ENCODE results near the gene CDK17.
"Not testable (repeated sequence)": the region's sequence is repeated elsewhere in the genome, so short reads cannot be mapped to it uniquely, and the experiment has no call there.

The CDK17 gene

DNA sequence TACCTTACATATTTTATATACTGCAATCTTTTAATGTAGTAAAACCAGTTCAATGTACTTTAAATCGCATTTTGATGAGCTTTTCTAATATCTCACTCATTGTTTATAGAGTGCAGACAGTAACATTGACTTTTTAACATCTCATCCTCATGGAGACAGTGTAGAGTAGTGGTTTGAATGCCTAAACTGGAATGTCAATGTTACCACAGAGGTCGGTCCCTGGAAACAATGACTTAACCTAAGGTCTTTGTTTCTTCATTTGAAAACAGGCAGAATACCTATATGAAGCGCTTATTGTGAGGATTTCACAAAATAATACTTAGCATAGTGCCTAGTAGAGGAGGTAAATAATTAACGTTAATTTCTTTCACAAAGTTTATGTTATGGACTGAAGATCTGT lies 5.0 kb downstream of the CDK17 start:
- DNase-seq, result no peak

DNA sequence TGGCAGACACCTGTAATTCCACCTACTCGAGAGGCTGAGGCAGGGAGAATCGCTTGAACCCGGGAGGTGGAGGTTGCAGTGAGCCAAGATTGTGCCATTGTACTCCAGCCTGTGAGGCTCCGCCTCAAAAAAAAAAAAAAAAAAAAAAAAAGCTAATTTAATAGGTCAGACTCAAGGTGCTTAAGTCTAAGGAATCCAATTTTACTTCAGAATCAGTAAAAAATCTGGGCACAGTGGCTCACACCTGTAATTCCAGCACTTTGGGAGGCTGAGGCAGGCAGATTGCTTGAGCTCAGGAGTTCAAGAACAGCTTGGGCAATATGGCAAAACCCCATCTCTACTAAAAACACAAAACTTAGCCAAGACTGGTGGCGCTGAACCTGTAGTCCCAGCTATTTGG lies 7.0 kb downstream of the CDK17 start:
- not testable (repeated sequence) for DNase-seq

DNA sequence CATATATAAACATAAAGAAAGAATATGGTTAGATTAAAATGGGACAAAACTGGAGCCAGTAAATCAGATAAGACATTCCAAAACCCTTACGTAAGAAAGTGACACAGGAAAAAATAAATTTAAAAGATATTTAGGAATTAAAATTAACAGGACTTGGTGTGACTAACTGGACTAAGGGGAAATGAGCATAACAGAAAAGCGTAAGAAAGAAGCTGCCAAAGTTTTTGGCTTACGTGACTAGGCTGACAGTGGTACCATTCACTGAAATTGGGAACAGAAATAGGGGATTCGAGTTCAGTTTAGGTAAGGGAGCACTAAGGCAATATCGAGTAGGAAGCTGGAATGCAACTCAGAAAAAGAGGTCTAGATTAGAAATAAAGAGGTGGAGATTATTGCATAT lies 7.8 kb downstream of the CDK17 start:
- DNase-seq, result no peak

DNA sequence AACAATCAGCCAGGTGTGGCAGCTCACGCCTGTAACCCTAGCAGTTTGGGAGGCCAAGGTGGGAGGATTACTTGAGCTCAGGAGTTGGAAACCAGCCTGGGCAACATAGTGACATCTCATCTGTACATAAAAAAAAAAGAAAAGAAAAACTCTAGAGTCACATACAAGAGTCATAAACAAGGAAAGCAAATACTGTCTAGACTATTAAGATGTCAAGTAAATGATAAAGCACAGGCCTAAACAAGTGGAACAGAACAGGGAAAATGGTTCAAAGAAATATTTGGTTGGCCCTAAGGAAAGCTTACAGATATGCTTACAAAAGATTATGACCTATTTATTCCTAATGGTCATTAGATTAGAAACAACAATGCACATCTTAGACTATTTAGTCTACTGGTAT lies 12.3 kb downstream of the CDK17 start:
- no peak for DNase-seq

DNA sequence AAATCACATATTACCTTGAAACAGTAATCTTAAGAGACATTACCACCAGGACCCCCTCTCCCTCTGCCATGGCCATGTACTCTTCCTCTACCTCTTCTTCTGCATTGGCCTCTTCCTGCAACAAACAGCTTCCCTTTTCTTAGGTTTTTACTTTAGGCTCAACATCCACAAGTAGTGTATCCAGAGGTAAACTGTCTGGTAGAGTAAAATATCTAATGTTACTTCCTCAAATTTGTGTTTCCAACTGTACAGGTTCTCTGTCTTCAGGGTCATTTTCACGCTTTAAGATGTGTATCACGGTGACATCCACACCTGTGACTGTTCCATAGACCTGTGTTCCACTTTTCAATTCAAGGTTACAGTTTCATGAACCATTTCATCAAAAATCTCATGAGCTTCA lies 13.4 kb downstream of the CDK17 start:
- DNase-seq, result no peak

DNA sequence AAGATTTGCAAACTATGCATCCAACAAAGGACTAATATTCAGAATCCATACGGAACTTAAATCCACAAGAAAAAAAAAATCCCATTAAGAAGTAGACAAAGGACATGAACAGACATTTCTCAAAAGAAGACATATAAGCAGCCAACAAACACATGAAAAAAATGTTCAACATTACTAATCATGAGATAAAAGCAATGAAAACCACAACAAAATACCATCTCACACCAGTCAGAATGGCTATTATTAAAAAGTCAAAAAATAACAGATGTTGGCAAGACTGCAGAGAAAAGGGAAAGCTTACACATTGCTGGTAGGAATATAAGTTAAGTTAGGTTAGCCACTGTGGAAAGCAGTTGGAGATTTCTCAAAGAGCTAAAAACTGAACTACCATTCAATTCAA lies 16.2 kb downstream of the CDK17 start:
- no peak for DNase-seq

DNA sequence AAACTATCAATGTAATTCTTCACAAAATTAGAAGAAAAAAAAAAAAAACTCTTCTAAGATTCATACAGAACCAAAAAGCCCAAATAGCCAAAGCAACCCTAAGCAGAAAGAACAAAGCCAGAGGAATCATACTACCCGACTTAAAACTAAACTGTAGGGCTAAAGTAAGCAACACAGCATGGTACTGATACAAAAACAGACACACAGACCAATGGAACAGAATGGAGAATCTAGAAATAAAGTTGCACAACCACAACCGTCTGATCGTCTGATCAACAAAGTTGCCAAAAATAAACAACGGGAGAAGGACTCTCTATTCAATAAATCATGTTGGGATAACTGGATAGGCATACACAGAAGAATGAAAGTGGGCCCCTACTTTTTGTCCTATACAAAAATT lies 16.9 kb downstream of the CDK17 start:
- DNase-seq, result no peak

DNA sequence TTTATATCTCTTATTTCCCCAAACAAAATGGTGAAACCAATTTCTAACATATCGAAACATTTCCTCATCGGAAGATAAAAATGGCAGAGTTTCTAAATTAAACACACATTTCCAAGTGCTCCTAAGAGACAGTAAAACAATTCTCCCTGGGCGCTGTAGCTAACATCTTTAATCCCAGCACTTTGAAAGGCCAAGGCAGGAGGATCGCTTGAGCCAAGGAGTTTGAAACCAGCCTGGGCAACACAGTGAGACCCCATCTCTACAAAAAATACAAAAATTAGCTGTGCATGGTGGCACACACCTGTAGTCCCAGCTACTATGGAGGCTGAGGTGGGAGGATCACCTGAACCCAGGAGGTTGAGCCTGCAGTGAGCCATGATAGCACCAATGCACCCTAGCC lies 20.5 kb downstream of the CDK17 start:
- not testable (repeated sequence) for DNase-seq

DNA sequence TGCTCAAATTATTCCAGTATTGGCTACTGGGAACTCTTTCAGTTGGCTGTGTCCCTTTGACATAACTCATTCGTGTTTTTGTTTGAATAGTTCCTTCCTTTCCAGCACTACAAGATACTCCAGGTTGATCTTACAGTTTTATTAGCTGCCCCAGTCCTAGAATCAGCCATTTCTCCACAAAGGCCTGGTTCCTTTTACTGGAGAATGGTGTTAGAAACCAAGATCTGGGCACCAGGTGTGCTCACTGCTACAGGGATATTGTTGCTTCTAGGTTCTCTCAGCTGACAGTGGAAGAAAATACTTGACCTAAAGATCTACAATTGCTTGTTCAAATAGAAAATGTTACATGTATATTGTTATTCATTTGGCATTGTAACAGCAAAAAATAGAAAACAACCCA lies 21.9 kb downstream of the CDK17 start:
- DNase-seq, result no peak

DNA sequence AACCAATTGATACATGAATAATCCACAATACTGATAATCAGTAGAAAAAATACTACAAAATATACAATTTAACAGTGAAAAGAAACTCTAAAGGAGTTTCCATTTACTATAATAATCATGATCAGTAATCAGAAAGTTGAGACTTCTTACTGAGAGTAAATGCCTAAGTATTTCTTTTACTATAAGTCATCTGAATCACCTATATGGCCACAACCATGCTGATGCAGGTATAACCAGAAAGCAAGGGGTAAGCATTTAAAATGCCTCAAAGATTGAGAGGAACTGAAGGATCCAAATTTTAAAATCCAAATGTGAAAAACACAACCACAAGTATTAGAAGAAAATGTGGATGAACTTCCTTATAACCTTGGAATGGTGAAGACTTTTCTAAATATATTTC lies 23.4 kb downstream of the CDK17 start:
- no peak for DNase-seq

DNA sequence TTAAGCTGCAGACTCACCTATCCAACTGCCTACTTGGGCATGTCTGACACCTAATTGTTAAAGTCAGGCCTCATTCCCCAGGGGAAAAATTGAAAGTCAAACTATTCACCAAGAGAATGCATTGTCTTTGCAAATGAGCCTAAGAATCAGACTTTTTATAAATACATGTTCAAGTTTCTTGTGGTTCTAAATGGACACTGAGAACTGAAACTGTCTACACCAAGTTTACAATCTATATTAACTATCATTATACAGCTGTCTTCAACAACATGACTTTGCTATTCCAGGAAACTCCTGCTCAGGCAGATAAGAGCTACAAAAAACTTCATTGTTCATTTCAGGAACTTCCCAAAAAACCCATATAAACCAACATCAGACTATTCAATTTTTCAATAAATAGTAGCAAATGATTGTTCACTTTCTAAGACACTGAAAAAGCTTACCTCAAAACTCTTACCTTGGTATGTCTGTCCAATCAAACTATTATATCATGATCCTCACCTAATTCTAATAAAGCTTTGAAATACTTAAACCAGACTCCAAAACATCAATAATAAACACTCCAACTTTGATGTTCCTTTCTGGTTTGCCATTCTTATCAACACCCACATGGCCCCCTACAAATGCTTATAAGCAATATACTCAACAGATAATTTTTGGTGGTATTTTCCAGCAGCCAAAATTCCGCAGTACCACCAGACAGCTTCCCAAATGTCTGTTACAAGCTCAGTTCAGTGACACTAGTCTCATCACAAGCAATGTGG lies 24.2 kb downstream of the CDK17 start:
- DNase-seq, result no peak

DNA sequence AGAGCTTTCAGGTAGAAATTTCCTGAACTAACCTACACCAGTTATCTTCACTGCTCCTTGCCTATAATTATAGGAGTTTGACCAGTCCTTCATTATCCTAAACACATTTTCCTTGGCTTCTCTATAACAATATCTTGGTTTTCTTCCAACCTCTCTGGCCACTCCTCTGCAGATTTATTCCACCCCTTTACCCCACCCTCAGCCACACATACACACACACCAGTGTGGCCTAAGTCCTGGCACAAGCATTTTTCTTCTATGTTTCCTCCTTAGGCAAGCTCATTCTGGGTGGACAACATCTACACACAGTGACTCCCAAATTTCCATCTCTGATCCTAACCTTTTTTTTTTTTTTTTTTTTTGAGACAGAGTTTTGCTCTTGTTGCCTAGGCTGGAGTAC lies 25.1 kb downstream of the CDK17 start:
- DNase-seq, result no peak

DNA sequence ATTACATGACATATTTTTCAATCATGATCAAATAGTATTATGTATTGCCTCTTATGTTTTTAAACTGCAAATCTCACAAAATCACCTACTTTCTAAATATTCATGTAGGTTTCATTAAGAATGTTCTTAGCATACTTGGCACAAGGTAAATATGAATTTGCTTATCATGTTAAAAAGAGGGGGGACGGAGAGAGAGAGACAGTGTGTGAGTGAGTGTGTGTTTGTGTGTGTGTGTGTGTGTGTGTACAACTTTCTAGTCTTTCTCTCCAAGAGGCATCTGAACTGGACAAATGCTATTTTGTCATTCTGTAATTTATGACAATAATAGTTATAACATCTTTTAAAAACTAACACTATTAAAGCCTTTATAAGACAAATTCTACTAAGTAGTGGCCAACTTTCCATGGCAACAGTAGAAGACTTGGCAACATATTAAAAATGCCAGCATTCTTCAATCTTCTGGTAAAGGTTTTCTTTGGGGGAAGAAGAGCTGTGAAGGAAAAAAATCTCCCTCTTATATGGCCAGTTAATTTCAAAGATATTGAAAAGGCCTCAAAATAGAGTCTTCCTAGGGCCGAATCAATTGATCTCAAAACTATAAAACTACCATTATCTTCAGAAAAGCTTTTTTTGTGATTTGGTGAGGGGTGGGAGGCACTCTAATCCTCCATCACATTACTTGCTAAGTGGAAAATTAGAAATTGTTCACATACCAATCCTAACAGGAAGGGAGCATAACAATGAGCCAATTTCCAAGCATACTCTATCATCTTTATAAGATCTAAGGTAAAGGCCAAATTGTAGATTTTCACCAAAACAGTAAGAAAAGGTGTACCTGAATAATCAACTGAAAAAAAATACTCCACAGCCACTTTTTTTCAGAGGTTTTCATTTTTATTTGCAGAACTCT lies 28.2 kb downstream of the CDK17 start:
- no peak for DNase-seq

DNA sequence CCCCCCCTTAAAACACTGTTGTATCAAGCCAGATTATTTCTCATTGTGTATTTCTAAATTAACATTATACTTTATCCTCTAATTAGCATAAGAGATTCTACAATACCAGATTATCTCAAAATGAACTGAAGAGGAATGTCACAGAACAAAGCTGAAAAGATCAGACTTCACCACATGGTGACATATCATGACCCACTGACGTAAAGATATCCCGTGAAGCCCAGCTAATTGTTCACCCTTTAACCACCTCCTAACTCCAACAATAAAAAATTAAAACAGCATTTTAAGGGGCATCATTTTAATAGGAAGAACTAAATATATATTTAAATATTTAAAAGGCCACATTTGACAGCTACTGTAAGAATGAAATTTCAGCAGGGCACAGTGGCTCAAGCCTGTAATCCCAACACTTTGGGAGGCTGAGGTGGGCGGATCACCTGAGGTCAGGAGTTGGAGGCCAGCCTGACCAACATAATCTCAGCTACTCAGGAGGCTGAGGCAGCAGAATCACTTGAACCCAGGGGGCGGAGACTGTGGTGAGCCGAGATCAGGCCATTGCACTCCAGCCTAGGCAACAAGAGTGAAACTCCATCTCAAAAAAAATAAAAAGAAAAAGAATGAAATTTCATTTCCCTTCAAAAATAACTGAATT lies 29.0 kb downstream of the CDK17 start:
- no peak for DNase-seq

DNA sequence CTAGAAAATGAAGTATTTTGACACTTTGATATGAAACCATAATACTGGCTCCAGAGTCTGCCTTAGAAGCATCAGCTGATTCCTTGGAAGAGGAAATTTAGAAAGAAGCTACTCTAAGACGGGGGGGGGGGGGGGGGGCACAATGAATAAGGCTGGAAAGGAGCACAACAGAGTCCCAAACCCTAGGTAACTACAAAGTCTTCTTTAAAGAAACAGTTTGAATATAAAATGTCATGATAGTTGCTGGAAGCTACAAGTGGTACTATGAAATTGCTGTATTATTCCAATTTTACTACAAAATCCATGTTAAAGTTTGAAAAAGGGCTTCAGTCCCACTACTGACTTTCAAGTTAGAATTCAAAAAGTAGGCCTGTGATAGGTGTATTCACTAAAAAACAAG lies 31.6 kb downstream of the CDK17 start:
- DNase-seq, result no peak

DNA sequence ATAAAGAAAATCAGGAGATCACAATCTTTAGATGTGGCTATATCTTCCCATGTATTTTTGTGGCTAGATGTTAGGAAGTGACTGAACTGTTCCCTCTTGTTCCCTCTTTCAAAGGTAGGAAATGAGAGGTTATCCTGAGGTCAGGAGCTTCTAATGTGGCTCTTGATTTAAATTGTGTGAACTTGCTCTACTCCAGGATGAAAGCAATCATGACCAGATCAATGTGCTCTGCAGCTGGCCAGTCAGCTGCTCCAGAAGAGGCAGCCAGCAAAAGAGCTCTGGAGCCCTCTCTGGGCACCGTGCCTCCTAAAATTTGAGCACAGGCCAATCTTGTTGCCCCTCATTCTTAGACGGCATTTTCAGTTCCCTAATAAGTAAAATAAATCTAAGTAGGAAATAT lies 32.0 kb downstream of the CDK17 start:
- DNase-seq, result peak in 28 of 51 donors; percentile 8 to 70 (median 42)

DNA sequence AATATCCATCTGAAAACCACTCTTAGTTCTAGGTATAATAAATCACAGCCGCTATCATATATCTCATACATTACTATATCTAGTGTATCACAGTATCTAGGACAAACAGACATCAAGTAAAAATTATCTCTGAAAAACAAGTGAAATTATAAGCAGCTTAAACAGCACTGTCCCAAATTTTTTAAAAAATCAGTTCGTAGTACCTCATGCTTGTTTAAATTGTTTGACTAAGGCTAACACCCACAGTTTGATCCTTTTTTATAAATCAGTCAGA lies 33.9 kb downstream of the CDK17 start:
- no peak for DNase-seq

DNA sequence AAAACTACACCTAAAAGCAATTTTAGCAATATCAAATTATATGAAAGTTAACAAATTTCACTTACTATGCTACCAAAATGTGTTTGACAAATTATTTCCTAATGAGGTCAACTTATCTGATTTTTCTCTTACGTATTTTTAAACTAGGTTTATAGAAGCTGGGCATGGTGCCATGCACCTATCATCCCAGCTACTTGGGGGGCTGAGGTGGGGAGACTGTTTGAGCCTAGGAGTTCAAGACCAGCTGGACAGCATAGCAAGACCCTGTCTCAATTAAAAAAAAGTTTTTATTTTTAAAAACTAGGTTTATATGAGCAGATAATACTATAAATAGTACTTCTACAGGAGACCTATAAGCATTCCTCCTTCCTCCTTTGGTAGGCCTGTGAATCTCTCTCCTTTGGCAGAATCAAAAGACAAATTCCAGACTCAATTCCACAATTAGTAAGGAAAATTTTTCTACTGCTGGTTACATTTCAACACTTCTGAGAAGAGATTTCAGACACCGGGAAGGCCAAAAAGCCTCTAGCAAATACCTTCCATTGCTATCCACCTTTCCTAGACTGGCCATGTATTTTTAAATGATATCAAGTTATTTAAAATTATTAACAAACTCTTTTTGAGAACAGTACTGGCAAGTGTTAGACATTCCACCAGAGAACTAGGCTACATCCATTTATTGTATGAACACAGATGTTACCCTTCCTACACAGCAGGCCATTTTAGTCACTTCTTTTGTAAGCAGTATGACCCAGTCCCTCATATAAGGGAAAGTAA lies 34.4 kb downstream of the CDK17 start:
- DNase-seq, result no peak

DNA sequence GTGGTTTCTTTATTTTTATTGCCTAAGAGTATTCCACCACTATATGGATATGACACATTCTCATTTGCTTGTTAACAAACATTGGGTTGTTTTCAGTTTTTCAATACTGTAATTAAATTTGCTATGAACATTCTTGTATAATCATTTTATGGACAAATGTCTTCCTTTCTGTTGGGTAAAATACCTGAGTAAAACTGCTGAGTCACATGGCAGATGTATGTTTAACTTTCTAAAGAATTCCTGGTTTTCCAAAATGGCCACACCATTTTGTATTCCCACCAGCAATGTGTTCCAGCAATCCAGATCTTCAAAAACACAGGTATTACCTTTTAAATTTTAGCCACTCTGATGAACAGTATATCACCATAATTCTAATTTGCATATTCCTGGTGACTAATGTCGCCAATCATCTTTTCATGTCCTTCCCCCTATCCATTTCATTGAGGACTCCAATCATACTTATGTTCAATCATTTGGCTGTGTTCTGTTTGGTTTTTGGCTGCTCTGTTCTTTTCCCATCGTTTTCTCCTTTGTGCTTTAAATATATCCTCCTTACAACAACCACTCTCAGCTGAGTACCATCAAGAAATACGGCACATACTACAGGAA lies 36.0 kb downstream of the CDK17 start:
- DNase-seq, result no peak

DNA sequence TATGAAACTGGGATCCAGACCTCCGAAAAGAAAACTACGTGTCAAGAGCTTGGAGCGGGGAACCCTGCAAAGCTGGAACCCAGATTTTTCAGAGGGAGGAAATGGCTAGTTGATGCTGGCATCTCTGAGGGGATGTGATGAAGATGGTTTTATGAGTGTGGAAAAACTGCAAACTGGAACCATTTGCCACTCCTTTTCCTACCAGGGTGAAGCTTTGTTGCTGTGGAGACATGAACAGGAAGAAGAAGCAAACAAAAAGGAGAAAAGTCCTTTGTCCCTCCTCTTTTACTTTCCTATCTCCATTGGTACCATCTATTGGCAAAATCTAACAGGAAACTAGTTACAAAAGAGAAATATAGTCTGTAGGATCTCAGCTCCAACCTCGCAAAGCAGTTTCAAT lies 39.2 kb downstream of the CDK17 start:
- DNase-seq, result no peak

DNA sequence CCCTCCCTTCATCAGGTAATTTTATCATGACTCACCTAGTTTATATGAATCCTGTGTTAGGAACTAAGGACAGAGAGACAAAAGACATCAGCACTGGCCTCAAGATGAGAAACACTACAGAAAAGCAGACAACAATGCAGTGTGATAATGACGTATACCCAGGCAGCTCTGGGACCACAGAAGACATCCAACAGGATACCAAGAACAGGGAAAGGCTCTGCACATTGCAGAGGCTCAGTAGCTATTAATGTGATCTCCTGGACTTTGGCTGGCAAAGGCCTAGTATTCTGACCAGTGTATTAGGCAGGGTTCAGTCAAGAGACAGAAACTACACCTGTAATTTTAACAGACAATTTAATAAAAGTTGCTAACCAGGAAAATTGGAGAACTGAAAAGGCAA lies 39.7 kb downstream of the CDK17 start:
- no peak for DNase-seq

DNA sequence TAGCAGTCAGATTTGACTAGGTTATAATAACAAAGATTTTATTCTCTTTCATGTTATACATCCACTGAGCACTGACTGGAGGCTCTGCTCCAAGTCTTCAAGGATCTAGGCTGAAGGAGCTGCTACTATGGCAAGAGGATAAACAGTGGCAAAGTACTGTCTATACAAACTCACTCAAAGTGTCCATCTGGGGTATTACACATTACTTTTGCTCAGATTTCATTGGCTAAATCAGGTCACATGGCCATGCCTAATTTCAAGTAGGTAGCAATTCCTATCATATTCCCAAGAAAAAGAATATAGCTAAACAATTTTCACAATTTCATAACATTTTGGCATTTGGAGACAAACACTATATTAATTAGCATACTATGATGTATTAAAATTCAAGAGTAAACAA lies 40.9 kb downstream of the CDK17 start:
- no peak for DNase-seq

All from hypothalamus (tissue), 51 donors.